ENCODE results near the gene PARVG. TPM values are rescaled to one million over a fixed set of nuclear protein-coding genes. Genes with fewer than 3 reads are reported as not detected.

The PARVG gene
- total RNA-seq, 1 experiment from 2014 or later = 1.3 TPM

GRCh38 chr22:44219101-44219870 lies 38.6 kb downstream of the PARVG start:
- Histone ChIP-seq H2BK120ac (ENCODE audit: low read depth, low read length, poor library complexity, severe bottlenecking) (no peak overlapping the region), H4K8ac (replicated peaks; ENCODE audit: insufficient read length, low read depth, low read length) (no peak overlapping the region), H4K5ac (ENCODE audit: insufficient read length, low read depth, low read length) (no peak overlapping the region), H2BK15ac (ENCODE audit: low read depth, low read length) (no peak overlapping the region), H3K56ac (ENCODE audit: insufficient read length, low read depth, low read length) (no peak overlapping the region), H3K79me2 (ENCODE audit: insufficient read depth, low read length) (no peaks in the 10 kb centered on the region), H3K4ac (ENCODE audit: low read depth, low read length) (no peak overlapping the region), H3K14ac (ENCODE audit: insufficient read depth, low read length) (no peak overlapping the region), H3K27me3 (ENCODE audit: insufficient read depth, low read length) (no peaks in the 10 kb centered on the region), H3K23ac (ENCODE audit: insufficient read length, low read depth, low read length) (no peak overlapping the region), H3K23me2 (ENCODE audit: insufficient read length, low read depth, low read length, poor library complexity, severe bottlenecking) (no peaks in the 10 kb centered on the region), H3K79me1 (ENCODE audit: insufficient read depth, low read depth, low read length, poor library complexity, severe bottlenecking) (no peaks in the 10 kb centered on the region), H3K27ac (ENCODE audit: insufficient read length, low read depth, low read length) (no peak overlapping the region), H3T11ph (ENCODE audit: low read length) (no peak overlapping the region), H2AFZ (ENCODE audit: low read length) (no peak overlapping the region), H2BK5ac (ENCODE audit: insufficient read length, low read length) (no peak overlapping the region), H3K4me2 (ENCODE audit: insufficient read depth, insufficient read length, low read length) (no peak overlapping the region), H3K9me3 (ENCODE audit: control insufficient read depth, low read depth, low read length) (no peaks in the 10 kb centered on the region), H2AK5ac (ENCODE audit: insufficient read length, low read length) (no peak overlapping the region), H3K4me1 (ENCODE audit: insufficient read depth, low read length) (no peaks in the 10 kb centered on the region), H2BK20ac (ENCODE audit: low read depth, low read length, poor library complexity, severe bottlenecking) (no peak overlapping the region), H4K91ac (ENCODE audit: insufficient read length, low read depth, low read length) (no peak overlapping the region), H4K20me1 (ENCODE audit: control insufficient read depth, insufficient read depth, insufficient read length) (no peaks in the 10 kb centered on the region), H3K9ac (ENCODE audit: extremely low read depth, insufficient read length, low read length) (no peak overlapping the region), H3K18ac (ENCODE audit: insufficient read length, low read depth, low read length) (no peak overlapping the region), H2BK12ac (ENCODE audit: insufficient read length, low read depth, low read length) (no peak overlapping the region)
- WGBS (ENCODE audit: extremely low coverage, insufficient read length, low lambda C conversion rate) = no CpG with 5 or more reads among the region's 21 CpGs
- H3K27ac Mint-ChIP-seq = no peak overlapping the region
- H3K9me3 Mint-ChIP-seq = peaks cover 8 to 12% of the 10 kb centered on the region in 2 experiments; a peak in 4 of 5 replicates
- H3K36me3 Mint-ChIP-seq (ENCODE audit: insufficient read depth in 1 of 3, low read depth in 3 of 3) = peaks cover 0 to 9% (median 0%) of the 10 kb centered on the region in 3 experiments; a peak in 2 of 7 replicates
- H3K4me3 Mint-ChIP-seq = no peak overlapping the region
- DNase-seq = no peak
- H3K27me3 Mint-ChIP-seq (ENCODE audit: low read depth) = peaks cover 9% of the 10 kb centered on the region
- H3K4me1 Mint-ChIP-seq = no peaks in the 10 kb centered on the region
- TF ChIP-seq, protein P1, sequence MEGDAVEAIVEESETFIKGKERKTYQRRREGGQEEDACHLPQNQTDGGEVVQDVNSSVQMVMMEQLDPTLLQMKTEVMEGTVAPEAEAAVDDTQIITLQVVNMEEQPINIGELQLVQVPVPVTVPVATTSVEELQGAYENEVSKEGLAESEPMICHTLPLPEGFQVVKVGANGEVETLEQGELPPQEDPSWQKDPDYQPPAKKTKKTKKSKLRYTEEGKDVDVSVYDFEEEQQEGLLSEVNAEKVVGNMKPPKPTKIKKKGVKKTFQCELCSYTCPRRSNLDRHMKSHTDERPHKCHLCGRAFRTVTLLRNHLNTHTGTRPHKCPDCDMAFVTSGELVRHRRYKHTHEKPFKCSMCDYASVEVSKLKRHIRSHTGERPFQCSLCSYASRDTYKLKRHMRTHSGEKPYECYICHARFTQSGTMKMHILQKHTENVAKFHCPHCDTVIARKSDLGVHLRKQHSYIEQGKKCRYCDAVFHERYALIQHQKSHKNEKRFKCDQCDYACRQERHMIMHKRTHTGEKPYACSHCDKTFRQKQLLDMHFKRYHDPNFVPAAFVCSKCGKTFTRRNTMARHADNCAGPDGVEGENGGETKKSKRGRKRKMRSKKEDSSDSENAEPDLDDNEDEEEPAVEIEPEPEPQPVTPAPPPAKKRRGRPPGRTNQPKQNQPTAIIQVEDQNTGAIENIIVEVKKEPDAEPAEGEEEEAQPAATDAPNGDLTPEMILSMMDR (conservative IDR thresholded peaks at IDR 0.05) = no peak

Data from H9 (cell line).